Stromal cell of bone marrow (primary cell): ENCODE results near the gene IRS1.

Experiments used
- DNase-seq: peaks from one replicate; pipeline ENCODE4 v3.0.0-alpha.2; 2012; ENCODE audit warnings: low read depth

Gene IRS1

DNA sequence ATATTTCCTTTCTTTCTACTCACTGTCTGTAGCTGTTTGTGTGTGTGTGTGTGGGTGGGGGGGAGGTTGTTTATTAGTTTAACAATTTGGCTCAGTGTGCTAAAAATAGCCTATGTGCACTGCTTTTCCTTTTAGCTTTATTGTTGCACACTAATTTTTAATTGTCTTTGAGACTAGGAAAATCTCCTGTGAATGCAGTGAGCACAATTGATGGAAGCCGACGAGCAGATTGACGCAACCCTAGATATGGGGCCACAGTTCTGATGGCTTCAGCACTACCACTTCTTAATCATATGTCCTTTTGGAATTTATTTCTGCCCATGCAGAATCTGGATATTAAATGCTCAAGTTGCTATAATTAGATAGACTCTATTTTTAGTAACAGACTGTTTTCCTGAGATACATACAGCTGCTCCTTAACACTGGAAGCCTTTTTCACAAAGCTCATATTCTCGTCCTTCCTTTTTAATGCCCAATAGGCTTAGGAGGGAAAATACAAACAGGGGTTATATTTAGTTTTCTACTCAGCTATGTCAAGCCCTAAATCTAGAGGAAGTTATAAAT is 109.1 kb downstream of the IRS1 start:
- no peak for DNase-seq

- DNase-seq = no peak
Observed at GRCh38 chr2:226687641-226688253, 111.9 kb downstream of the IRS1 start.

GRCh38 chr2:226684563-226684959 is 115.1 kb downstream of the IRS1 start:
- no peak for DNase-seq

DNA sequence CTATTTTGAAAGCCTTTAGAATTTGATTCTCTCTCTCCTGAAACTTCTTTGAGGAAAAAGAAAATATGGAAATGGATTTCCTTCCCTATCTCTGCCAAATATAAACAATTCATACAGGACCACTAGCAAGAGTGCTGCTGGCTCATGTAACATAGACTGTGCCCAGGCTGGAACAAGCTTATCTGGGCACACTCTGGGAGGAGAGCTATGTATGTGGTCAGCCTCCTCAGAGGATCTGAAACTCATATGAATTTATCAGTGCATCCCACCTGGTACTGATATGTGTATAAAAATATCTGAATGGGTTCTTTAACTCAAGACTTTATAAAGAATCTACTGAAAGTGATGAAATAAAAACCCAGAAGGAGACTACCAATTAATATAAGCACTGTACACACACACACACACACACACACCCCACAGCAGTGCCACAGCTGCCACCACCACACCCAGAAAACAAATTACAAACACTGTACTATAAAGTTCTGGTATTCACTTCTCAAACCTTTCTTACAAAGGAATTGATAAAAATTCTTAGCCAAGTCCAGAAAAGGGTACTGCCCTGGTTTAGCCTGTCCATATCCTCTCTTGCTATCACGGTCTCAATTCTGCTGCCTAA is 115.6 kb downstream of the IRS1 start:
- DNase-seq = no peak

GRCh38 chr2:226683196-226683595 is 116.4 kb downstream of the IRS1 start:
- no peak for DNase-seq
